Renal cortex interstitium (tissue), 11 donors: ENCODE results near the gene RPL13A. TPM values are rescaled to one million over a fixed set of nuclear protein-coding genes. Genes with fewer than 3 reads are reported as not detected.

Experiments used
- DNase-seq, 11 donors: peaks; one replicate each; pipeline ENCODE4 v3.0.0-alpha.2; 2013; ENCODE audit warnings: low read depth in 9 of 11, low spot score in 4 of 11; ENCODE audit errors: extremely low read depth in 1 of 11
- polyA plus RNA-seq, 3 donors: library from polyadenylated mRNA; unstranded; fragments of 120-200 nt; gene quantifications; one replicate each; pipeline ENCODE4 v1.2.1, GENCODE V29; 2013; ENCODE audit not compliant: insufficient read length in 3 of 3

RPL13A gene
- polyA plus RNA-seq, 3 donors: 2,269 to 2,915 (median 2,804) TPM

DNA sequence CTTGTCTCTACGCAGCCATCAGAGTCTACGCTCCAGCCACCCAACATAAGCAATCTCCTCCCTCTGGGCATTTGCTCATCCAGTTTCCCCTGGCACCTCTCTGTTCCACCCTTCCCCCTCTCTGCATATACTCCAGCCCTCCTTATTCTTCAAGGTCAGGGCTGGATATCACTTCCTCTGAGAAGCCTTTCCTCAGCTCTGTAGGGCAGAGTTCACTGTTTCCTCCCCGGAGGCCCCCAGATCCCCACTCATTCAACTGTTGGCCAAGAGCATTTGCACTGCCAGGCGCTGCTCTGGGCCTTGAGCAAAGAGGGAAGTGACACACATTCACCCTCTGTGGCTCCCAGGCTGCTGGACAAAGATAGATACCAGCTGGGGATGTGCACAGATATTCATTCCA, 28.4 kb downstream of the RPL13A start:
- DNase-seq: no peak

- DNase-seq: no peak
These were observed 30.6 kb downstream of the RPL13A start for GRCh38 chr19:49518033-49518432.

GRCh38 chr19:49520705-49521319, 33.4 kb downstream of the RPL13A start:
- DNase-seq: no peak

DNA sequence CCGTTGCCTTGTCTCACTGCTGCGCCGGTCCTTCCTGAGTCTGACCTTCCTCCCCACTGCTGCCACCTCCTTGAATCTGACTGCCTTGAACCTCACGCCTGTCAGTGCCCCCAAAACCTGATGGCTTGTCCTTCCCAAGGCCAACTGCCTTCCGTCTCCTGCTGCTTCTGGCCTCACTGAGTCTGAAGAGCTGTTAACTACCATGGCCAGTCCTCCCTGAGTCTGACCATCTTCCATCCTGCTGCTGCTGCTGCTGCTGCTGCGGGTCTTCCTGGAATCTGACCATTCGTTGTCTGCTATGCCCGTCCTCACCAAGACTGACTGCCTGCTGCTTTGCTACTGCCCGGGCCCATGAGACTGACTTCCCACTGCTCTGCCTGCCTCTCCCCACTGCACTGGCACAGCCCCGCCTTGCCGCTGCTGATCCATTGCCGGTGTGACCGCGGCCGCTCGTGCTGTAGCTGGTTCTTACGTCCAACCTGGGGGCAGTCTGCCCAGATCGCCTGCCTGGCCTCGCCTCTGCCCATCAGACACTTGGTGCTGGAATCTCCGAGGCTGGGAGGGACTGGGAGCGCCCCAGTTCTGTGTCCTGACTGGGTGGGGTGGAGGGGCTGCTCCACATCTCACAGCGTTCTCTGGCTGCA, 37.5 kb downstream of the RPL13A start:
- no peak for DNase-seq

DNA sequence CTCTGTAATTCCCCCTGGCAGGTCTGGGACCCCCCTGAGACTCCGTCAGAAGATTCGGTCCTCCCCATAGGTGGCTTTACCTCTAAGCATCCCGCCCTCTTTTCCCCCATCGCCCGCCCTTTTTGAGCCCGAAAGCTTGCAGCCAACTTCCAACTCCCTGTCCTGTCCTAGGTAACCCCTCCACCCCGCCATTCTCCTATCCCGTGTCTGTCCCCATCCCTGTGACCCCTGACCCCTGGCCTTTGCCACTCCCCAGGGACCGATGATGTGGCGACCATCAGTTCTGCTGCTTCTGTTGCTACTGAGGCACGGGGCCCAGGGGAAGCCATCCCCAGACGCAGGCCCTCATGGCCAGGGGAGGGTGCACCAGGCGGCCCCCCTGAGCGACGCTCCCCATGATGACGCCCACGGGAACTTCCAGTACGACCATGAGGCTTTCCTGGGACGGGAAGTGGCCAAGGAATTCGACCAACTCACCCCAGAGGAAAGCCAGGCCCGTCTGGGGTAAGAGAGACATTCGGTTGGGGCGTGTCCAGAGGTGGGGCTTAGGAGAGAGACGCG, 40.9 kb downstream of the RPL13A start:
- no peak for DNase-seq

GRCh38 chr19:49530708-49531107, 43.3 kb downstream of the RPL13A start:
- no peak for DNase-seq

GRCh38 chr19:49533551-49534488, 46.4 kb downstream of the RPL13A start:
- peak in 6 of 11 donors; percentile 42 to 70 (median 62) for DNase-seq

DNA sequence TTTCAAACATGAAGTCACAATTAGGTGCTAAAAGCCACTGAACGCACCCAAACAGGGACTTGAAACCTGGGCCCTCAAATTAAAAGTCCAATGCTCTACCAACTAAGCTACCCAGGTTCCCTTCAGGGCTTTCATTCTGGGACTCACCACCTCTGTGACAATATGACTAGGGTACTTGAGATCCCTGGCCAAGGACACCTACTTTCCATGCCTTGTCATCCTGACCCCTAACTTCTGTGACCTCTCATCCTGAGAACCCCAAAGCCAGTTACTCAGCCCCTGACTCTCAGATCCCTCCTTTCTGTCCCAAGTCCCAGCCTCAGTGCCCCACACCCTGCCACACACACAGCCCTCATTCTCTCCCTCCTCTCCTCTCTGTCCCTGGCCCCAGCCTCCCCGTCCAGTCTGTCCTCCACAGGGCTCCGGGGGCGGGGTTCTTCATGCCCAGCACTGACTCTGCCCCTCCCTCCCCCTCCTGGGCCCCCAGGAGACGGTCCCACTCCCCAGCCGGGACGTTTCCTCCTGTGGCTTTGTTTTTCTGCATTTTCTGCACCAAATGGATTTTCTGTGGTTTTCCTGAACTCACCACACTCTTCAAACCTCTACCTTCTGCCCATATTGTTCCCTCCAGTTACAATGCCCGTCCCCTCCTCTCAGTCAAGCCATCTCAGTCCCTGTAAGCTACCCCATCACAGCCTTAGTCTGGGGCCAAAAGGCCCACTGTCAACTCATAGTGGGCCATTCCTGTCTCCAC, 47.4 kb downstream of the RPL13A start:
- no peak for DNase-seq

DNA sequence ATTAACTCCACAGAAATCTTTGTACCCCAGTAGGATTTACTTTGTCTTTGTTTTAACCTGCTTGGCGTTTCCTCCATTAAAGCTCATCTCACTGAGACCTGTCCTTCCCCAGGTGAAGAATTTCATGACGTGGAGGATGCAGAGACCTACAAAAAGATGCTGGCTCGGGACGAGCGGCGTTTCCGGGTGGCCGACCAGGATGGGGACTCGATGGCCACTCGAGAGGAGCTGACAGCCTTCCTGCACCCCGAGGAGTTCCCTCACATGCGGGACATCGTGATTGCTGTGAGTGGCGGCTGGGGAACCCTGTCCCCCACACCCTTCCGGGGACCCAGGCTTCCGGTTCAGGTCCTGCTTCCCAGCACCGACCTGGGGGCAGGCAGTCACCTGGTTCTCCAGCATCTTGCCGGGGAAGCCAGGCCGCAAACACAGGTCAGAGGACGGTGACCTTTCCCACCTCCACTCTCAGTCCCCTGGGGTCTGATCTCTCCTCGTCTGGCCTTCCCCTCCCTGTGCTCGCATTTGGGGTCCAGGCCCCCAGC, 49.6 kb downstream of the RPL13A start:
- no peak for DNase-seq

DNA sequence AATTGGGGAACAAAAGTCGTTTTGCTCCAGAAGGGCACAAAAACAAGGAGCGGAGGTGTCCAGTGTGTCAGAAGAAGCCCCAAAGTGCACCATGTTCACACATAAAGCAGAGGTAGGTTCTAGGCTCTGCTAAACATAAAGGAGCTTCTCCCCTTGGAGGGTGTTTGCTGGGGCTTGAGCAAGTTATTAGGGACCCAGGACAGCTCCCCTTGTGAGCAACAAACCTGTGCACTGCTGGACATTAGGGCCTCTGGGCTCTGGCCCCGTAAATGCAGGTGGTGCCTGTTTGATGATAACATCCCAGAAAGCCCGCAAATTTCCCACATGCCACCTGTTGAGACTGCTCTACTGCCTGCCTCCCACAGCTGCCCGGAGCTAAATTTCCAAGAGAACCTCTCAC, 51.2 kb downstream of the RPL13A start:
- no peak for DNase-seq

GRCh38 chr19:49539192-49539952, 52.0 kb downstream of the RPL13A start:
- DNase-seq: no peak

Other genes starting within 250 kb of the RPL13A start
- gene SLC6A16, start 162.4 kb upstream of the RPL13A start, polyA plus RNA-seq: 1 to 10 TPM; 2.5 to 5.3 (median 3.1) TPM
- gene CD37, start 152.2 kb upstream of the RPL13A start, polyA plus RNA-seq: 10 to 100 TPM; 34.0 to 49.0 (median 34.6) TPM
- gene TEAD2, start 125.2 kb upstream of the RPL13A start, polyA plus RNA-seq: 100 to 1,000 TPM in 1 of 3 donors, 10 to 100 TPM in 2; 88.2 to 114 (median 93.0) TPM
- 1 to 10 TPM; 4.0 to 6.4 (median 5.1) TPM for gene DKKL1, start 123.7 kb upstream of the RPL13A start, polyA plus RNA-seq
- gene KASH5, start 99.4 kb upstream of the RPL13A start, polyA plus RNA-seq: under 1 TPM; 0.14 to 0.57 (median 0.45) TPM
- gene PTH2, start 64.2 kb upstream of the RPL13A start, polyA plus RNA-seq: not detected
- not detected for gene GFY, start 62.2 kb upstream of the RPL13A start, polyA plus RNA-seq
- under 1 TPM; 0.19 to 0.47 (median 0.33) TPM for gene SLC17A7, start 46.1 kb upstream of the RPL13A start, polyA plus RNA-seq
- gene PIH1D1, start 35.8 kb upstream of the RPL13A start, polyA plus RNA-seq: 100 to 1,000 TPM in 1 of 3 donors, 10 to 100 TPM in 2; 85.0 to 102 (median 91.3) TPM
- 10 to 100 TPM; 14.4 to 27.7 (median 26.4) TPM for gene ALDH16A1, start 34.4 kb upstream of the RPL13A start, polyA plus RNA-seq
- 1 to 10 TPM; 2.5 to 4.4 (median 3.2) TPM for gene FLT3LG, start 13.4 kb upstream of the RPL13A start, polyA plus RNA-seq
- gene RPS11, start 8.8 kb downstream of the RPL13A start, polyA plus RNA-seq: 1,000 to 10,000 TPM; 2,058 to 2,977 (median 2,724) TPM
- gene FCGRT, start 25.1 kb downstream of the RPL13A start, polyA plus RNA-seq: 100 to 1,000 TPM; 225 to 312 (median 227) TPM
- 10 to 100 TPM; 13.1 to 24.6 (median 23.3) TPM for gene RCN3, start 40.4 kb downstream of the RPL13A start, polyA plus RNA-seq
- 10 to 100 TPM; 61.9 to 75.9 (median 67.5) TPM for gene NOSIP, start 92.9 kb downstream of the RPL13A start, polyA plus RNA-seq
- gene PRRG2, start 93.7 kb downstream of the RPL13A start, polyA plus RNA-seq: 1 to 10 TPM; 5.8 to 6.8 (median 5.9) TPM
- gene PRR12, start 103.6 kb downstream of the RPL13A start, polyA plus RNA-seq: 10 to 100 TPM; 17.0 to 30.2 (median 28.6) TPM
- gene RRAS, start 152.5 kb downstream of the RPL13A start, polyA plus RNA-seq: 10 to 100 TPM; 20.6 to 28.9 (median 24.9) TPM
- gene SCAF1, start 154.6 kb downstream of the RPL13A start, polyA plus RNA-seq: 10 to 100 TPM; 28.4 to 44.1 (median 43.4) TPM
- 10 to 100 TPM; 36.8 to 92.3 (median 57.7) TPM for gene IRF3, start 178.2 kb downstream of the RPL13A start, polyA plus RNA-seq
- gene BCL2L12, start 178.3 kb downstream of the RPL13A start, polyA plus RNA-seq: 10 to 100 TPM; 21.0 to 31.6 (median 28.0) TPM
- 100 to 1,000 TPM; 198 to 261 (median 228) TPM for gene PRMT1, start 189.7 kb downstream of the RPL13A start, polyA plus RNA-seq
- gene ADM5, start 202.0 kb downstream of the RPL13A start, polyA plus RNA-seq: 1 to 10 TPM; 1.1 to 1.6 (median 1.5) TPM
- 10 to 100 TPM in 2 of 3 donors, 1 to 10 TPM in 1; 8.0 to 12.8 (median 11.1) TPM for gene CPT1C, start 203.5 kb downstream of the RPL13A start, polyA plus RNA-seq